ENCODE measurements around the gene CNOT2.
"Not testable (repeated sequence)": the region's sequence is repeated elsewhere in the genome, so short reads cannot be mapped to it uniquely, and the experiment has no call there.

CNOT2 gene

GRCh38 chr12:70252832-70253231 lies 9.6 kb downstream of the CNOT2 start:
- DNase-seq = no peak

- no peak for DNase-seq
Measured at GRCh38 chr12:70254225-70254624, 11.0 kb downstream of the CNOT2 start.

GRCh38 chr12:70254846-70255245 lies 11.6 kb downstream of the CNOT2 start:
- DNase-seq = no peak

GRCh38 chr12:70255311-70255710 lies 12.1 kb downstream of the CNOT2 start:
- DNase-seq = no peak

- no peak for DNase-seq
Measured at GRCh38 chr12:70258605-70259403, 15.6 kb downstream of the CNOT2 start.

- DNase-seq = no peak
Measured at GRCh38 chr12:70260646-70261045, 17.4 kb downstream of the CNOT2 start.

- DNase-seq = no peak
Measured at GRCh38 chr12:70264067-70264867, 21.0 kb downstream of the CNOT2 start.

- DNase-seq = no peak
Measured at GRCh38 chr12:70265132-70265531, 21.9 kb downstream of the CNOT2 start.

GRCh38 chr12:70267550-70267949 lies 24.3 kb downstream of the CNOT2 start:
- peak; percentile 37 for DNase-seq

GRCh38 chr12:70268972-70269371 lies 25.7 kb downstream of the CNOT2 start:
- no peak for DNase-seq

GRCh38 chr12:70270108-70270507 lies 26.9 kb downstream of the CNOT2 start:
- no peak for DNase-seq

- DNase-seq = no peak
Measured at GRCh38 chr12:70271025-70271424, 27.8 kb downstream of the CNOT2 start.

- DNase-seq = no peak
Measured at GRCh38 chr12:70272510-70272909, 29.3 kb downstream of the CNOT2 start.

- DNase-seq = no peak
Measured at GRCh38 chr12:70275045-70275444, 31.8 kb downstream of the CNOT2 start.

- DNase-seq = no peak
Measured at GRCh38 chr12:70277973-70278372, 34.7 kb downstream of the CNOT2 start.

- no peak for DNase-seq
Measured at GRCh38 chr12:70278945-70279344, 35.7 kb downstream of the CNOT2 start.

GRCh38 chr12:70283232-70283631 lies 40.0 kb downstream of the CNOT2 start:
- no peak for DNase-seq

GRCh38 chr12:70288817-70289216 lies 45.6 kb downstream of the CNOT2 start:
- no peak for DNase-seq

GRCh38 chr12:70290116-70290515 lies 46.9 kb downstream of the CNOT2 start:
- DNase-seq = no peak

GRCh38 chr12:70292017-70292776 lies 49.0 kb downstream of the CNOT2 start:
- DNase-seq = no peak

- DNase-seq = not testable (repeated sequence)
Measured at GRCh38 chr12:70304684-70305555, 61.7 kb downstream of the CNOT2 start.

- DNase-seq = no peak
Measured at GRCh38 chr12:70305794-70306193, 62.6 kb downstream of the CNOT2 start.
